LNCAP (cell line): ENCODE results near the gene SNTN.

ENCODE experiments used
- TF ChIP-seq, protein P1 (sequence below): fragments of 450-650 bp; IDR thresholded peaks from 2 replicates; pipeline ENCODE4 v1.5.1; 2017; ENCODE audit warnings: mild to moderate bottlenecking

Gene SNTN

DNA sequence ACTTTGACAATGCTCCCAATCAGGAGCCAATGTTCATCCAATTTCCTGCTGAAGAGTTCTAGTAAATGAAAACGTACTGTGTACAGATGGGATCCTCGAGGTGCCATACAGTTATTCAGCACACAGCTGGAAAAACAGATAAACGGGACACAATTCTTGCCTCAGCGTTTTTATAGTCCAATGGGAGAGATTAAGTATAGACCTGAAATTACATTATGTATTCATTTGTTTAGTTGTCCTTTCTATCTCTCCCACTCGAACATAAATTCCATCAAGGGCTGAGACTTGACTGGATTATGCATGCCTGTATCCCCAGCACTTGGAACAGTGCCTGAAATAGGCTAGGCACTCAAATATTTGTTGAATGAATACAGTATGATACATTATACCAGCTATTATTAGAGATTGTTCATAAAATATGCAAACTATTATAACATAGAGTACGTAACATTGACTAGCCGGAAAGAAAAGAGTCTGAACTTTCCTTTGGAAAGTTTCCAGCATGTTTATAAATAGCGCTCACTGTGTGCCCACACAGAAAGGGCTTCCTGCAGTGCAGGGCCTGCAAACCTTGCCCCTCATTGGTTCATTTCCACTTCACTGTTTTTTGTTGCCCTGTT, 27.4 kb upstream of the SNTN start:
- TF ChIP-seq, protein P1, sequence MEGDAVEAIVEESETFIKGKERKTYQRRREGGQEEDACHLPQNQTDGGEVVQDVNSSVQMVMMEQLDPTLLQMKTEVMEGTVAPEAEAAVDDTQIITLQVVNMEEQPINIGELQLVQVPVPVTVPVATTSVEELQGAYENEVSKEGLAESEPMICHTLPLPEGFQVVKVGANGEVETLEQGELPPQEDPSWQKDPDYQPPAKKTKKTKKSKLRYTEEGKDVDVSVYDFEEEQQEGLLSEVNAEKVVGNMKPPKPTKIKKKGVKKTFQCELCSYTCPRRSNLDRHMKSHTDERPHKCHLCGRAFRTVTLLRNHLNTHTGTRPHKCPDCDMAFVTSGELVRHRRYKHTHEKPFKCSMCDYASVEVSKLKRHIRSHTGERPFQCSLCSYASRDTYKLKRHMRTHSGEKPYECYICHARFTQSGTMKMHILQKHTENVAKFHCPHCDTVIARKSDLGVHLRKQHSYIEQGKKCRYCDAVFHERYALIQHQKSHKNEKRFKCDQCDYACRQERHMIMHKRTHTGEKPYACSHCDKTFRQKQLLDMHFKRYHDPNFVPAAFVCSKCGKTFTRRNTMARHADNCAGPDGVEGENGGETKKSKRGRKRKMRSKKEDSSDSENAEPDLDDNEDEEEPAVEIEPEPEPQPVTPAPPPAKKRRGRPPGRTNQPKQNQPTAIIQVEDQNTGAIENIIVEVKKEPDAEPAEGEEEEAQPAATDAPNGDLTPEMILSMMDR: no peak

DNA sequence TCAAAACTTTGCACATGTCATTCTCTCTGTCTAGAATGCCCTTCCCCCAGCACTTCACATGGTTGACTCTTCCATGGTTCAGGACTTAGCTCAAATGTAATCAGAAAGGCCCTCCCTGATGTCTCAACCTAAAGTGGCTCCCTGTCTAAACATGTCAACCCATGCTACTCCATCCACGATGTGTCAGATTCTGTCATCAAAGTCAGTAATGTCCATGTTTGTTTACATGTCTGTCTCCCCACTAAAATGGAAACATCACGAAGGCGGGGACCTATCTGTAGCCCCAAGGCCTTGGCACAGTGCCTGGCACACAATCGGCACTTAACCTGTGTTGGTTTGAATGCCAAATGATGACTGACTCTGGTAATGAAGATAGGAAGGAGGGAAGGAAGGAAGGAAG, 20.8 kb upstream of the SNTN start:
- TF ChIP-seq, protein P1: no peak

DNA sequence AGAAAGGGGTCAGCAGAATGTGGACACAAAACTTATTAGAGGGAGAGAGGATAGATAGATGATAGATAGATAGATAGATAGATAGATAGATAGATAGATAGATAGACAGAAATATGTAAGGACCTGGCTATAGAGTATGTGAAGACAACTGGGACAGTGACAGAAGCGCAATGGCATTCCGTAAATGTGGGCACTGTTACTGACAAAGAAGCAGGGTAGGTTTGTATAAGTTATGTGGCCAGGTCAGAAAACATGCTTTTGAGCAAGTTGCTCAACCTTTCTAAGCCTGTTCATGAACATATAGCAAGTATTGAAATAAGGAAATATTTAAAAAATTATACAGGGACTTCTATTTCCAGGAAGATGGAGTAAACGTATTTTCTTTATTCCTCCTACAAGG, 17.3 kb upstream of the SNTN start:
- TF ChIP-seq, protein P1: no peak

DNA sequence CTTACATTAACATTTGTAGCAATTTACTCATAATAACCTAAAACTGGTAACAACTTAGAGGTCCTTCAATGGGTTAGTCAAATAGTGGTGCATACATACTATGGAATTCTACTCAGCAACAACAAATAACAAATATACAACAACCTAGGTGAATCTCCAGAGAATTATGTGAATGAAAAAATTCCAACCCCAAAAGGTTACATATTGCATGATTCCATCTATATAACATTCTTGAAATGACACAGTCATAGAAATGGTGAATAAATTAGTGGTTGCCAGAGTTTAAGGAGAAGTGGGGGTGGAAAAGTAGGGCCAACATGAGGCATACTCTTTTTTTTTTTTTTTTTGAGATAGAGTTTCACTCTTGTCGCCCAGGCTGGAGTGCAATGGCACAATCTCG, 12.7 kb upstream of the SNTN start:
- TF ChIP-seq, protein P1: no peak

DNA sequence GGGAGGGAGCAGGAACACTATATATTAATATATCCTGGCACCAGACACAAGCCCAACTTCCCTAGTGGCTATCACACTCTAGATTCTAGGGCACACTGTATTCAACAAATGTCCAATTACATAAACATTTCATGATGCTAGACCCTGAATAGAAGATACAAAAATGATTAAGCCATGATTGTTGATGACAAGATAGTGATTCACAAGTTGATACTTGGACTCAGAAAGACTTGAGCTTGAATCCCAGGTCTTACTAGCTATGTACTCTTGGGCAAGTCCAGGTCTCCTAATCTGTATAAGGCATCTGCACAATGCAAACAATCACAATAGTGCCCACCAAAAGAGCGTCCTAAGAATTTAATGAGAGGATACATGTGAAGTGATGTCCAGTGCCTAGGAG, 10.0 kb upstream of the SNTN start:
- TF ChIP-seq, protein P1: no peak

DNA sequence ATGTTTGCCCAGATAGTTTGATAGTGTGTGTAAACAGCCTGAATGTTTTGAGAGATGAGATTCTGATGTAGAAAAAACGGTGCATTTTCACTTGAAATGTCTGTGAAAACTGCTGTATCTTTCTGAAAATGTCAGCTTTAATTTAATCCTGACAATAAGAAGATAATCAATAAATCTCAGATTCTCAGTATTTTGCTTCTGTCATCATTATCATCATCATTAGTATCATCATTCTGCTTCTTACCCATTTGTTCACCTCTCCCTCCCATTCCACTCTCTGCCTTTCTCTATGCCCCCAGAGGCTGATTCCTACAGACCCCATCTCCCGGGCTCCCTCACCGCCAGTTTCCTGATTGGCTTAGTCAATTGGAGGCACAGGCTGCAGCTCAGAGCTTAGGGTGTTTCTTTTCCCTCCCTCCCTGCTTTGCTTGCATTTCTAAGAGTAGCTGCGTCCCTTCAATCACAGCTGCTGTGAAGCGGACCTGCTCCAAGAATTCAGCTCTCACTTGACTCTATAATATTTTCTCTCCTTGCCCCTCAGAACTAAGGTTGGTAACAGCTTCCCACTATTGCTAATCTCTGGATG, 8.2 kb upstream of the SNTN start:
- TF ChIP-seq, protein P1: no peak

DNA sequence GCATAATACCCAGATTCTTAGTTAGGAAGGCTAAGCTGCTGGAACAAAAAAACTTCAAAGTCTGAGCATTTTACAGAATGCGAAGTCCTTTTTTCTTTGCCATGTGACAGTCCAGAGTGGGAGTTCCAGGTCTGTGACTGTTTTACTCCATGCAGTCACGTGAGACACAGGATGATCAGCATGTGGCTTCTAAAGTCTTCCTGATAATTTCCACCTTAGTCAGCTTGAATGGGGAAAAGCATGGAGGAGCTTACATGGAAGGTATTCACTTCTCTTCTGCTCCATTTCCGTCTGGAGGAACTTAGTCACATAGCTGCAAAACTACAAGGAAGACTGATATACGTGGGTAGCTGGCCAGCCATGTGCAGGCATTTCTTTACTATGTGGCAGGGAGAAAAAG, 1.7 kb downstream of the SNTN start:
- TF ChIP-seq, protein P1: no peak

DNA sequence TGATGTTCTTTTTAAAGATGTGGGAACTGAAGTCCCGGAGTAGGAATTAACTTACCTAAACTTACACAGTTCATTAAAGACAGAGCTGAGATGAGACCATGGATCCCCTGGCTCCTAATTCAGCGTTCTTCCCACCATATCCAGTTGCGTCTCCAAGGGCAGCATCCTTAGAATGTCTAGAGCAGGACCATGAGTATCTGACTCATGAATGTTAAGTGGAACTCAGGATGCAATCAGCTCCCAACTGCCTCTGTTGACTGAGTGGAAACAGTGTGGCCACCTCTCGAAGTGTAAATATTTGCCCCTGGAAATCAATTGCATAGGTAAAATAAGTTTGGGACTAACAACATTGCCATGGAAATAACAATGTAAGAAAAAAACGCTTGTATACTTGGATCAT, 2.5 kb downstream of the SNTN start:
- TF ChIP-seq, protein P1: no peak
